Activated T-helper 1 cell treated with anti-CD3 and anti-CD28 coated beads, Interleukin-12 subunit alpha, Interleukin-12 subunit beta, Interleukin-2, Interleukin-4 antibody, amounts not matched to agents 30 ng/mL and 10 ng/mL and 1 ng/mL, durations not matched to agents 14 hours and 24 hours and 36 hours (primary cell): ENCODE results near the gene CYP51A1. TPM values are rescaled to one million over a fixed set of nuclear protein-coding genes. Genes with fewer than 3 reads are reported as not detected.

Source experiments
- DNase-seq: peaks from one replicate; pipeline ENCODE4 v3.0.0; 2021; ENCODE audit warnings: low spot score
- H3K27ac Mint-ChIP-seq: one replicate; pipeline ENCODE4 v1.8.0; 2021; ENCODE audit warnings: mild to moderate bottlenecking, mixed read lengths
- H3K27me3 Mint-ChIP-seq: one replicate; pipeline ENCODE4 v1.8.0; 2022; ENCODE audit warnings: mild to moderate bottlenecking, moderate library complexity, mixed read lengths; ENCODE audit not compliant: insufficient read depth
- H3K36me3 Mint-ChIP-seq: one replicate; pipeline ENCODE4 v1.8.0; 2021; ENCODE audit warnings: low read depth, mixed read lengths
- H3K4me1 Mint-ChIP-seq: one replicate; pipeline ENCODE4 v1.8.0; 2021; ENCODE audit warnings: low read depth, mixed read lengths
- H3K4me3 Mint-ChIP-seq: one replicate; pipeline ENCODE4 v1.8.0; 2021; ENCODE audit warnings: mild to moderate bottlenecking, moderate library complexity, mixed read lengths
- H3K9me3 Mint-ChIP-seq: one replicate; pipeline ENCODE4 v1.8.0; 2021; ENCODE audit warnings: mixed read lengths
- intact Hi-C: fragments of 100-400 bp; cut with micrococcal nuclease; formaldehyde crosslinking; loops from one replicate; pipeline ENCODE4 v1.15.1; 2024
- total RNA-seq: library from RNA; stranded (reverse); gene quantifications from 2 replicates; pipeline ENCODE4 v1.2.3, GENCODE V29; 2022

The CYP51A1 gene
- total RNA-seq, 1 donor from 2014 or later, result 96.9 TPM

- H3K36me3 Mint-ChIP-seq, result peaks cover 19% of the 10 kb centered on the region
- intact Hi-C loops, result no loop called here
- H3K27me3 Mint-ChIP-seq, result no peaks in the 10 kb centered on the region
- no peak overlapping the region for H3K27ac Mint-ChIP-seq
- H3K4me3 Mint-ChIP-seq, result no peak overlapping the region
- no peaks in the 10 kb centered on the region for H3K9me3 Mint-ChIP-seq
- H3K4me1 Mint-ChIP-seq, result no peaks in the 10 kb centered on the region
- no peak for DNase-seq
Observed at GRCh38 chr7:92064438-92065029, 69.7 kb downstream of the CYP51A1 start.

Other genes starting within 250 kb of the CYP51A1 start
- gene AKAP9, start 193.6 kb downstream of the CYP51A1 start, total RNA-seq, result 34.1 and 36.1 TPM in 2 replicates
- not detected in 2 replicates for gene LRRD1, start 44.7 kb upstream of the CYP51A1 start, total RNA-seq
- gene KRIT1, start 111.4 kb upstream of the CYP51A1 start, total RNA-seq, result 48.2 and 48.3 TPM in 2 replicates
- 60.9 and 61.8 TPM in 2 replicates for gene ANKIB1, start 111.5 kb upstream of the CYP51A1 start, total RNA-seq